ENCODE data around the gene CAPN14.

CAPN14 gene

DNA sequence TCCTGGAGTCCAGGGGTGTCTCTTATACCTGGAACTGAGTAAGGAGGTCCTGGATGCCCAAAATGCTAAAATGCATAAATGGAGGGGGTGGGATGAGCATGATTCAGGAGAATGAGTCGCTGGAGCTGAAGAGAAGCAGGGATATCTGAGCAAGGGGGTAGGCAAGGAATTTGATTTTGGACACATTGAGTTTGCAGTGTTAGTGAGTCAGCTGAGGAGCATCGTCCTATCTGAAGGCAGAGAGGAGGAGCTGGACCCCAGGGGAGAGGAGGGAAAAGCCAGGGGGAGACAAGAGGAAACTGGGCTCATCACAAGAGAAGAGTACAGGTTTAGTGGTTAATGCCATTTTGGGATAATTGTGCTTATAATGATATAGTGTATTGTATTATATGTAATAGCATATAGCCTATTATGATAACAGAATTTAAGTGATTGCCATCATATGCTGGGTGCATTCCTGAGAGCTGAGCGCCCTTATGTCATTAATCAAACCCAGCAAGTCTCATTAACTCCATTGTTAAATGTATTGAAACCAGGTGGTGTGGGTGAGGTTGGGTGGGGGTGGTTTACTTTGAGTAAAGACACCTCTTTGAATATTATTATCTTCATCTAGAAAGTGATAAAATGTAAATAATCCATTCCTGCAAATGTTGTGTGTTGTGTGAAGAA, 29.0 kb upstream of the CAPN14 start:
- no peak overlapping the region for H3K4me3 ChIP-seq (ENCODE audit: low read depth, low read length)
- TF ChIP-seq, protein P1, sequence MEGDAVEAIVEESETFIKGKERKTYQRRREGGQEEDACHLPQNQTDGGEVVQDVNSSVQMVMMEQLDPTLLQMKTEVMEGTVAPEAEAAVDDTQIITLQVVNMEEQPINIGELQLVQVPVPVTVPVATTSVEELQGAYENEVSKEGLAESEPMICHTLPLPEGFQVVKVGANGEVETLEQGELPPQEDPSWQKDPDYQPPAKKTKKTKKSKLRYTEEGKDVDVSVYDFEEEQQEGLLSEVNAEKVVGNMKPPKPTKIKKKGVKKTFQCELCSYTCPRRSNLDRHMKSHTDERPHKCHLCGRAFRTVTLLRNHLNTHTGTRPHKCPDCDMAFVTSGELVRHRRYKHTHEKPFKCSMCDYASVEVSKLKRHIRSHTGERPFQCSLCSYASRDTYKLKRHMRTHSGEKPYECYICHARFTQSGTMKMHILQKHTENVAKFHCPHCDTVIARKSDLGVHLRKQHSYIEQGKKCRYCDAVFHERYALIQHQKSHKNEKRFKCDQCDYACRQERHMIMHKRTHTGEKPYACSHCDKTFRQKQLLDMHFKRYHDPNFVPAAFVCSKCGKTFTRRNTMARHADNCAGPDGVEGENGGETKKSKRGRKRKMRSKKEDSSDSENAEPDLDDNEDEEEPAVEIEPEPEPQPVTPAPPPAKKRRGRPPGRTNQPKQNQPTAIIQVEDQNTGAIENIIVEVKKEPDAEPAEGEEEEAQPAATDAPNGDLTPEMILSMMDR (IDR thresholded peaks at IDR 0.05; ENCODE audit: insufficient read depth, low read length, missing control alignments): no peak
- no peak for DNase-seq (ENCODE audit: low read depth, low spot score)
- POLR2A ChIA-PET: no interaction called here
- CTCF ChIA-PET: interaction anchor here (1.0 kb wide), 1 partner anchor 28 kb away, joined by 3 read pairs; no protein-coding TSS in a partner anchor

DNA sequence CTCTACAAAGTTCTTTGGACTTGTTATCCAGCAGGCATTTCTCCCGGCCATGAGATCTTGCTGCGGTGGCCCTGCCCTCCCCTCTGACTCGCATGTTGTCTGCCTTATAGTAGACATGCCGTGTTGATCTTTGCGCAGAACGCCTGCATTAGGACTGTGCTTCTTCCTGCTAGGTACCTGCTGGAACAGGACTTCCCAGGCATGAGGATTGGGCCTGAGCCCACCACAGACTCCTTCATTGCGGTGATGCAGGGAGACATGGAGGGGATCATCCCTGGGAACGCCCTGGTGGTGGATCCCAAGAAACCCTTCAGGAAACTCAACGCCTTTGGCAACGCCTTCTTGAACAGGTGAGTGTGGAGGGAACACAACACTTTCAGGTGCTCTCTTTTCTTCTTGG, 26.8 kb upstream of the CAPN14 start:
- H3K4me3 ChIP-seq (ENCODE audit: low read depth, low read length): no peak overlapping the region
- DNase-seq (ENCODE audit: low read depth, low spot score): no peak
- POLR2A ChIA-PET: no interaction called here
- TF ChIP-seq, protein P1 (IDR thresholded peaks at IDR 0.05; ENCODE audit: insufficient read depth, low read length, missing control alignments): no peak
- CTCF ChIA-PET: no interaction called here

DNA sequence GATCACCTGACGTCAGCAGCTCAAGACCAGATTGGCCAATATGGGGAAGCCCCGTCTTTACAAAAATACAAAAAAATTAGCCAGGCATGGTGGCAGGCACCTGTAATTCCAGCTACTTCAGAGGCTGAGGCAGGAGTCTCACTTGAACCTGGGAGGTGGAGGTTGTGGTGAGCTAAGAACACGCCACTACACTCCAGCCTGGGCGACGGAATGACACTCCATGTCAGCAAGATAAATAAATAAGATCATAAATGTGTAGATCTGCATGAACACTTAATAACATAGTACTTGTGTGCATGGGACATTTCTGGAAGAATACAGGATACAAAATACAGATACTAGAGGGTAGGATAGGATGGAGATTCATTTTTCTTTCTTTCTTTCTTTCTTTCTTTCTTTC, 25.7 kb upstream of the CAPN14 start:
- no peak overlapping the region for H3K4me3 ChIP-seq (ENCODE audit: low read depth, low read length)
- ChIA-PET CTCF (no interaction called here), POLR2A (no interaction called here)
- TF ChIP-seq, protein P1 (IDR thresholded peaks at IDR 0.05; ENCODE audit: insufficient read depth, low read length, missing control alignments): no peak
- DNase-seq (ENCODE audit: low read depth, low spot score): no peak

DNA sequence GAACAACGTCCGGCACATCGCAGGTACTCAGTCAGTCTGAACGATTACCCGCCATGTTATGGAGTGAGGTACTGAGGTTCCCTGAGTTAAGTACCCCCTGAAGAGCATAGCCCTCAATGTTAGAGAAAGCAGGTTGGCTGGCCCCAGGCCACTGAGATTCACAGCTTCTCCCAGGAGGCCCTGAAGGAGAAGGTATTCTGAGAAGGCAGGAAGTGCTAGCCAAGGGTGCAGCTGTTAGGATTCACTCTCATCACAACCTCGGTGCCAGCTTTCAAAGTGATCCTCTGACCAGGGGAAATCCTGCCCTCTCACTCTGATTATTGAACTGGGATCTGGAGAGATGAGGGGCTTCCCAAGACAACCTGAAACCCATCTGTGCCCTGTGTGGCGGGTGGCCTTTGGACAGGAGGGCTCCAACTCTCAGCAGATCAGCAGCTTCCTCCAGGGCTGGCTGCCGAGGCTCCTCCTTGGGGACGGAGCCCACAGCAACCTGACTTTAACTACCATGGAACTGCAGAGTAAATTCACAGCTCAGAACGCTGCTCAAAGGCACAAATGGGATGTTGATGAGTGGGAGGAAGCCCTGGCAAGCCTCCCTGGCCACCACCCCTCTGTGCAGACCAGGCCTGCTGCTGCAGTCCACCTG, 24.4 kb upstream of the CAPN14 start:
- TF ChIP-seq, protein P1 (IDR thresholded peaks at IDR 0.05; ENCODE audit: insufficient read depth, low read length, missing control alignments): no peak
- no peak for DNase-seq (ENCODE audit: low read depth, low spot score)
- ChIA-PET POLR2A (no interaction called here), CTCF (interaction anchor here (0.8 to 1.0 kb wide), 2 partner anchors 11 to 22 kb away, joined by 3 read pairs; no protein-coding TSS in a partner anchor)
- no peak overlapping the region for H3K4me3 ChIP-seq (ENCODE audit: low read depth, low read length)

DNA sequence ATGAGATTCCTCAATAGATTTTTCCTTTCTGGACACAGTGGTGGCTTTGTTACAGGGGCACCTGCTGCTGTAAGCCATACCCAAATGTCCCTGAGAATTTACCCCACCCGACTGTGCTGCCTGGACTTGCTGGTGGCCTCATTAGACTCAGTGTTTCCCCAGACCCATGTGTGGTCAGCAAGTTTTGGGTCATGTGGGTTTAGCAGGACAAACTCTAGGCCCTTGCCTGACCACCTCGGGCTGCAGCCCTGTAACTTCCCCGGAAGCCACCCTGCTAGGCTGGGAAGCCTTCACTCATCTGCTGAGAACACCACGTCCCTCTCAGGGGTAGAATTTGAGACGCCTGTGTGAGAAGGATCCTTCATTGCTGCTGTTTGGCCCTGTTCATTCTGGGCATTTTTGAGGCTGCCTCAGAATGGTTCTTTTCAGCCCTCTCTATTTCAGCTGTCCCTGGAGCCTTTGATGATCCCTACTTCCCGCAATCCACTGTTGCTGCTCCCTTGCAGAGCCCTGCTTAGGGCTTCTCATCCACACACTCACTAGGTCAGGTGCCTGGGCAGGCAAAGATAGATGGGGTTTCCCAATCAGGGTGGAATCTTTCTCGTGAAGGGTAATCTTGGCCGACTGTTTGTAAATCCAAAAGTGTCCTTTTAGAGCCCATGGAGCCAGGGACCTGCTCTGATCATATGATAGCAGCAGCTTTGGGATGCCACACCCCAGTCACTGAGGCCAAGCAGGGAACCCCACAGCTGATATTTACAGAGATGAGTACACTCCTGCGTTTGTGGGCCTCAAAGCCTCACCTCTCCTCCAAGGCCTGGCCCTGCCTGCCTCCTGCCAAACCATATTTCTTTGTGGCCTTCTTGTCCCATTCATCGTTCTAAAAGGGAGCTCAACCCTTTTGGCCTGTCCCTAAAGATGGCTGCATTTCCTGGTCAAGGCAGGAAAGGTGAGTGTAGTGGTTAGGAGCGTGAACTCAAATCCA, 23.4 kb upstream of the CAPN14 start:
- CTCF ChIA-PET: interaction anchor here (0.6 to 1.3 kb wide), 4 partner anchors 14 to 97 kb away, joined by 3 to 5 read pairs (median 3); no protein-coding TSS in a partner anchor
- POLR2A ChIA-PET: no interaction called here
- DNase-seq (ENCODE audit: low read depth, low spot score): no peak
- H3K4me3 ChIP-seq (ENCODE audit: low read depth, low read length): no peak overlapping the region
- TF ChIP-seq, protein P1 (IDR thresholded peaks at IDR 0.05; ENCODE audit: insufficient read depth, low read length, missing control alignments): no peak
